HG02623 (cell line): ENCODE results near the gene VEGFC.
A peak's percentile ranks its signal among the peaks of the same experiment; 100 is the strongest.

Source experiments
- ATAC-seq: cut with Tn5 transposase; IDR thresholded peaks from one replicate; pipeline ENCODE4 v1.9.1; 2021; ENCODE audit warnings: moderate library complexity; ENCODE audit not compliant: unreplicated experiment

Gene VEGFC

DNA sequence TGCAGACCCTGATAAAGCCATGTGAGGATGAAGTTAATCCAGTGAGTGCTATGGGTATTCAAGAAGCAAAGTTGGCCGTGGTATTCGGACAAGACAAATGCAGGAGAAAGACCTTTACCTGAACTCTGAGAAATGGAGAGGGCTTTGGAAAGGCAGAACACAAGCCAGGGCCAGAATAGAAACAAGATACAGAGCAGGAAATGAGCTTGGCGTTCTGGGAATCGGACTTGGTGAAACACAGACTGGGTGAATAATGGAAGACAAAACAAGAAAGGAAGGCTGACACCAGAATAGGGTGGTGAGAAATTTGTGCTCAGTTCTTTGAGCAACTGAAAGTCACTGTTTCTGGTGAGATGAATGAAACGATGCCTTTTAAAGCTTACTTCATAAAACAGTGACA, 83.3 kb downstream of the VEGFC start:
- ATAC-seq = no peak

DNA sequence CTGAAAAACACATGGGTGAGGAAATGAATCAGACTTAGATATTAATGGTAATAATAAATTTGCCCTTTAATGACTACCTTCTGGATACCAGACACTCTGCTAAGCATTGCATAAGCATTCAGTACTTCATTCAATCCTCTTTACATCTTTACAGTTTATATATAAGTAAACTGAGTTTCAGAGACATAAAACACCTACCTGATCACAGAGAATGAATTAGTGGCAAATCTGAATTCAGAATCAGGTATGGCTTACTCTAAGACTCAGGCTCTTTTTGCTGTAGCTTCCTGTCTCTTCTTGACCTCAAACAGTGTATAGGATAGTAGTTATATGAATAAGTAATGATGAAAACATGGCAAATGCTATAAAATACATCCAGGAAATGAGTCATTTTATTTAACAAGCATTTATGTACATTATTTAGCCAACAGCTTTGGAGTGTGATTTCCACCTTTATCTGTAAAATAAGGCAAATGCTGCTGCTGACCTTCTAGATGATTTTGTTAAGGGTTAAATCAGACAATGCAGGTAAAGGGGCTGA, 83.9 kb downstream of the VEGFC start:
- ATAC-seq = no peak

DNA sequence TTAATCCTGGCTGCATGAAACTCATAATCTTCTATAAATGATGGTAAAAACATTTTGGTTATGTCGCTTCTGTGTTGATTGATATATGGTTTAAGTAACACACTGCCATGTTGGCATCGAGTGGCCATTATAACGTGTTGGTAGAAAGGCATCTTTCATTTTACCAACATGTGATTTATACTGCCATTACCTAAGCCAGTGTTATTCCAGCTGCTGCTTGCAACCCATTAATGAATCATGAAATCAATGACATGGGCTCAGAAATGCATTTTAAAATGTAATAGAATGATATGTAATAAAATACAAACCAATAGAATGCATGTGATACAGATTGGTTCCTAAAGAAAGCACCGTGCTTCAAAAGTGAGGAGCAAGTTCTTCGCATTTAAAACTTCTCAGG, 102.0 kb downstream of the VEGFC start:
- no peak for ATAC-seq

DNA sequence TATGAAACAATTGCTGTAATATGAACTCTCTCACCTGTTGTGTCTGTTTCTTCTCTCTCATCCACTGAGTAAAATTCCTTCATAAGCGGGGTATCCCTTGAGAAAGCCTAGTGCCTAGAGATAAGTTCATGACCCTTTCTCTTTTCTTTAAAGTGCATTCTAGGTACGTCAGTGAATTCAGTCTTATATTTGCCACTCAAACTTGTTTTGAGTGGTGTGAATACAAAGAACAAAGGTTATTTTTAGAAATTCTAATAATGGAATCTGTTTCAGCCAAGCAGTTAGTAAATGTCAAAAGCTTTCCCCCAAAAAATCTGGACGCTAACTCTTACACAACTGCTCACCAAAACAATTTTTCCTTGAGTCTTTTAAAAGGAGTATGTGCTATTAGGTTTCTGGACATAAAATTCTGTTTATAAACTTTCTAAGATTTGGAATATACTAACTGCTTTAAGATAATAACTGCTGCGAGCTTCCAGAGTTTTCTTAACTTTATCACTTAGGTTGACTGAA, 112.0 kb downstream of the VEGFC start:
- no peak for ATAC-seq

DNA sequence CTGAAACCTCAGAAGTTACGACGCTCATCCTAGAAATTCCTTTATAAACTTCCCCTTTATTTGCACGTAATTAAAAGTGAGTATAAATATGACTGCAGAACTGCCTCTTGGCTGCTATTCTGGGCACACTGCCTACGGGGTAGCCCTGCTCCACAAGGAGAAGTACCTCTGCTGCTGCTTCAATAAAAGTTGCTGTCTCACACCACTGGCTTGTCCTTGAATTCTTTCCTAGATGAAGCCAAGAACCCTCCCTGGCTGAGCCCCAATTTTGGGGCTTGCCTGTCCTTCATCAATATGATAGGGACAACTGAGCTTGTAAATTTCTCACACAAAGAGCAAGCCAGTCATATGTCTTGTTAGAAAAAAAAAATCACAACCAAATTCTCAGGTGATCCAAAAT, 115.8 kb downstream of the VEGFC start:
- no peak for ATAC-seq

DNA sequence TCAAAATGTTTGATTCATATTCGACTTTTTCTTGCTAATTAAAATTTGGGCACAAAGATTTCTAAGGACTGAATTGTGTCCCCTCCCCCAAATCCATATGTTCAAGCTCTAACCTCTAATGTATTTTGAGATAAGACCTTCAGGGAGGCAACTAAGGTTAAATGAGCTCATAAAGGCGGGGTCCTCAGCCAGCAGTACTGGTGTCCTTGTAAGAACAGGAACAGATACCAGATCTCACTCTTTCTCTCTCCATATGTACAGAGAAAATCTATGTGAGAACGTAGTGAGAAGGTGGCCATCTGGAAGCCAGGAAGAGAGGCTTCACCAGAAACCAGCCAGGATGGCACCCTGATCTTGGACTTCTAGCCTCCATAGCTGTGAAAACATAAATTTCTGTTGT, 116.9 kb downstream of the VEGFC start:
- no peak for ATAC-seq

DNA sequence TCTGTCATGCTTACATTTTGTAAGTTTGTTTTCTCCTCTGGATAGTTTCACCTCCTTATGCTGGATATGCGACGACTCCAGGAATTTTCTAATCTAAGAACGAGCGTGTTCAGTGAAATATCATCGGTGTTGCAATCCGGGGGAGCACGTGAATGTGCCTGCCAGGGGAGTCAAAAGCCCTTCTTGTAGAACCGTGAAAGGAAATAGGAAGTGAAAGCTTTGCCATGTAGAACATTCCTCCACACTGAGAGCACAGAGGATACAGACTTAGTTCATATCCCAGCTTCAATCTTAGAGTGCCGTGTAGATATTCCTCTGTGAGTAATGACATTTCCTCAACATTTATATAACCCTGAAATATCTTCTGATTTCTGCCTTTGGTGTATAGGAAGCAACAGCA, 121.2 kb downstream of the VEGFC start:
- ATAC-seq = no peak

DNA sequence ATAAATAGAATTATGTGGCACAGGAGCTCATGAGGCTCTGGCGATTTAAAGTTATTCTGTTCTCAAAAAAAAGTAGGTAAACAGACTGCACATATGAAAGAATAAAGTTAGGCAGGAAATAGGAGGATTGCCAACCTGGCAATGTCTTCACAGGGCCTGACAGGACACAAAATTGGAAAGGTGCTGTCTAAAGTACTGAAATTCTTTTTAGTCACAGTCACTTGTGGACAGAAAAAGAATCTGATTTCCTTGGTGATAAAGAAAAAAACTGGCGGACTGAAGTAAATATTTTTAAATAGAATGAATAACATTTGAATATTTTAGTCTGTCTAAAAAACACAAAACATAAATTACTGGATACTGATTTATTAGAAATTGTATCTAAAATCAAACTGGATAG, 124.4 kb downstream of the VEGFC start:
- no peak for ATAC-seq

DNA sequence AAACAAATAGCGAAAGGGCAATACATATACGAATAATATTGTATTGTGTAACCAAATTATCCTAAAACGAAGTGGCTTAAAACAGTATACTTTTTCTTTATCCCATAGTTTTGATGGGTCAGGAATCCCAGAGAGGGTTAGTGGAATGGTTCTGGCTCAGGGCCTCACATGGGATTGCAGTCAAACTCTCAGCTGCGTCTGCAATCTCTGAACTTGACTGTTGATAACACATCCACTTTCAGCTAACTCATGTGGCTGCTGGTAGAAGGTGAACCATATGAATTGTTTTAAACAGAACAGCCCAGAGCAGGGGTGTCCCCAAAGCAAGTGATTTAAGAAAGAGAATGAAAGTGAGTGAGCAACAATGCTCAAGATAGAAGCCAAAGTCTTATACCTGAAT, 127.8 kb downstream of the VEGFC start:
- no peak for ATAC-seq

DNA sequence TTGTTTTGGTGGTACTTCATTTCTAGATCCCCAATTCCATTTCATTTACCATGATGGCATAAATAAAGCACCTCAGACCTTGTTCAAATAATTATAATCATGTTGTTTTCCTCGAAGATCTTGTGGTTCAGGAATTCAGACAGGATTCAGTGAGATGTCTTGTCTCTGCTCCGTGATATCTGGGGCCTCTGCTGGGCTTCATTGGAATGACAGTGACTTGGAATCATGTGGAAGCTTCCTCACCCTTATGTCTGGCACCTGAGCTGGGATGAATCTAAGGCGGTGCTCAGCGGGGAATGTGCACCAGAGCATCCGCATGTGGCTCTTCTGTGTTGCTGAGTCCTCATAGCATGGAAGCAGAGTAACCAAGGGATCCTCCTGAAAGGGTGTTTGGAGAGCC, 132.2 kb downstream of the VEGFC start:
- no peak for ATAC-seq

DNA sequence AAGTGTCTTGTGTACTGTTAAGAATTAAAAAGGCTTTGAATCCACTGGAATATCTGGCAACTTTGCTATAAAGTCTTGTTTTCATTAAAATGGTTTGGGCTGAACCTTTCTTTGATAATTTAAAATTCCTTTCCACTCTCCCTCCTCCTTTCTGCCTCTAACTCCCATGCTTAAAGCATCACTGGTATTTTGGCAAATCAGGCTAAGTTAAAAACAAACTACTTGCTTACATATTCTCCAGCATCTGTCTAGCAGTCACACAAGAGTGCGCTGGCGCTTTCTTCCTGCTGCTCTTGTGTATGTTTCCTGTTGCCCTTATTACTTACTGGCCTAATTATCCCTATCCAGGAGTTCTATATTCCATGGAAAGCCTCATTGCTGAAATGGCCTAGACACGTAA, 136.6 kb downstream of the VEGFC start:
- no peak for ATAC-seq

DNA sequence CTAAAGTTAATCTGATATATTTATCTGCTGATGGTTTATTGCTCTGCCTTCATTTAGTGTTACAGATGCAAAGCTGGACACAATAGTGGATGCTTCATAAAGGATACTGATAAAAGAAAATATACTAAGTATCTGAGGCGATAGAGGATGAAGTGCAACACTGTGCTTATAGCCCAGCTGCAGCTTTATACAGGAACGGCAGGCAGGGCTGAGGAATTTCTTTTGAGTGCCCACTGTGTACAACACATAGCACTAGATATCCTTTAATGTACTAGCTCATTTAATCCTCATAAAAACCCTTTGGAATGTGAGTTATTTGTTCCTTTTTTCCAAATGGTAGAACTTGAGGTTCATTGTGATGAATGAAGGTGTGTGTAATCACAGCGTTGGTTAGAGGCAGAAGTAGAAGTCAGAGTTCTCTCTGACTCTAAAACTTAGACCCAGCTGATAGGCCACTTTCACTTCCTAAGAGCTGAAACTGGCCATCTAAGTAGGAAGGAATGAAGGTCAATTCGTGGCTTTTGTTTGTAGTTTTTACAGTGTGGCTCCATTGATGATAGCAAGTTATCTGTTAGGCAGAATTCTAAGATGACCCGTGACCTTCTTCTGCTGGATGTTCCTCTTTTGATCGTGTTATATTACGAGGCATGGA, 138.0 kb downstream of the VEGFC start:
- no peak for ATAC-seq

DNA sequence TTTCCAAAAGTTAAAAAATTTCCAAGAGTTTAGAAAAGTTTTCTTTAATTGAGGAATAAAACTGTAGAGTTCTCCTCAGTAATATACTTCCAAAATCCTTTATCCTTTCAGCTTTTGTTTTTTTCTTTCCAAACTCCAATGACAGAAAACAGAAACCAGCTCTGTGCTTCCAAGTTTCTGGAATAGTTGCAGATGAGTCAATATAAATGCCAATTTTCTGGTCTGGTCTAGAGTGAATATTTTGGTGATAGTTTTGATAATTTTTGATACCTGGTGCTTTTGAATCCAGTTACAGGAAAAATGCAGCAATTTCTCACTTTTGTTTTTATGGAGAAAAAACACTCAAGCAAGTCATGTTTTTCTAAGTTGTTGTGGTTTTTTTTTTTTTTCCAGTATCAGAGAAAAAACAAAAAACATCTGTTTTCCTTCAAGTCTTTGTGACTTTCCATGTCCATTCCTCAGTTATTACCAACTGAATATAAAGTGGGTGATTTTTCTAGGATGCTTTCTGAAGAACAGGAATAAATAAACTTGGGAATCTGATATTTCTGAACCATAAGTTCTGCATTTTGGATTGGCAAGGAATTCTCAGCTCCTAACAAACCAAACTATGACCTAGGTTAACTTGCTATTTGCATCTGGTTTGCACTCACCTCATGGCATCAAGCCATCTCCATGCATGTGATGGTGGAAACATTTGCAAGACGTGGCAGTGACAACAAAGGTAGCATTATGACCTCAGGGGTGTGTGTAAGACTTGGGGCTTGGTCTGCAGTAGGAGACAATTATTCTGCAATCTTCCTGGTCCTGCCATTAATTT, 139.1 kb downstream of the VEGFC start:
- no peak for ATAC-seq

DNA sequence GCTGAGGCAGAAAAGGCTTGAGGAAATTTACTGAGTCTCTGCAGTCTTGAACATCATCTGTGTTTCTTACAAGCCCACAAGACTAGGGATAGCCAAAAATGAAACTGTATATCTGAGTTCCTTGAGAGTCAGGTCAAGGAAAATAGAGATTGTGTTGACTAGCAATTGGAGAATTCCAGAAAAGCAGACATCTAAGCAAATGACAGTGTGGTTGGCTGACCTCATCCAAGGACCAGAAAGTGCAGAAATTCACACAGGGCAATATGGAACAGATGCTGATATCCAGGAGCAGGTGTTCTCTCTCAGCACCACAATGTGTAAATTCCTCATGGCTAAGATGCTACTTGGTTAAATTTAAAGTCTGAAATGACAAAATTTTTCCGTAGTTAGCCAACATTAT, 146.4 kb downstream of the VEGFC start:
- no peak for ATAC-seq

DNA sequence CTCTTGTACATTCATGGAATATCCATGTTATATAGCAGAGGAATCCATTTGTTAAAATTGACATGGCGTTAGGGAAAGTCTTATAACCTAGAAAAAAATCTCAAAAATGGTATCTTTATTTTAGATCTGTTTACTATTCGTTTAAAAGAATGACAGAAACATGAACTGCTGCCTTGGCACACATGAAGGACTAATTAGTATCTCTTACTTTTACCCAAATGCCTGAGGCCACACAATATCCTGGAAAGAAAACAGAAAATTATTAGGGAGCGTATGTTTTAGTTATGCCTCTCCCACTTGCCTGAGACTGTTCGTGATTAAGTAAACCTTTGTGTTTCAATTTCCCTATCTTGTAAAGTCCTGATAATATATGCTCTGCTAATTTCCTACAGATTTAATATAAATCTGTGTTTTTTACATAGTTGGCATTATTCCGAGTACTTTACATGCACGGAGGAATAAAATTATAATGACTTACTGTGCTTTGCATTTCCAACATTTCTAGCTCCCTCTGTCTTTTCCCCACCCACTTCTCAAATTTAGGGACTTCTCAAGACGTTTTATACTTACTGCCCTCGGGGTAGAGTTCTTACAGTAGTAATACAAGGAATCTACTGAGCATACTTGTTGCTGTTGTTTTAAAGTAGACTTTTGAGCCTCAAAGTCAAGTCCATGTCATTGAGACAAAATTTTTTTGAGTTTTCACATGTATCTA, 147.3 kb downstream of the VEGFC start:
- ATAC-seq = no peak

DNA sequence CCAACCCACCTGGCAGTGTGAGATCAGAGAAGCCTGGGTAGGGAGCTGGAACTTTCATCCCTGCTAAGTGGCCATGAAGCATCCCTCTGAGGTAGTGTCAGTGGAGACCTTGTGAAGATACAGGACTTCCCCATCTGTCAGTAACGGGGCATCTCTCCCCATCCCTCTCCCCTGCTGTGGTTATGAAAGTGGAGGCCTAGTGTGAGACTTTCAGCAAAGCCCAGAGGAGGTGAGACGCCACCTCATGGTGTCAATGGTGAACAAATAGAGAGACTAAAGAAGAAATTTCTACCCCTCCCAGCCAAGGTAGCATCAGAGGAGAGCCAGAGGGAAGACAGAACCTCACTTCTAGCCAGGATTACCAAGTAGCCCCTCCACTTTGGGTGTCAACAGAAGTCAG, 150.2 kb downstream of the VEGFC start:
- peak; percentile 77 for ATAC-seq

DNA sequence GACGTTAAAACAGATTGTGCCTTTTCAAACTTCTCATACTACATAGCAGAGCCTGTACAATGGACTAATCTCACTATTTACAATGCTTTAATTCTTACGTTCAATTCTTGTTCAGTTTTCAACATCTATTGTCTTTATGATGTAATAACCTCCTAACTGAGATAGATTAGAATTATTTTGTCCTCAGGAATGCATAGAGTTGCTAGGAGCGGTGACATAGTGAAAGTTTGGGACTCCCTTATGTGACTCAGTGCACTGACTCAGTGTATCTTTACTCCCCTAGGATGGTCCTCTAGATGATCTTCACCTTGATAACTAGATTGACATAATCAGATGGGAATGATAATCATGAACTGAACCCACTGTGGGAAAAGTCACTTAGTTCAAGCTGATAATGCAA, 151.5 kb downstream of the VEGFC start:
- no peak for ATAC-seq

DNA sequence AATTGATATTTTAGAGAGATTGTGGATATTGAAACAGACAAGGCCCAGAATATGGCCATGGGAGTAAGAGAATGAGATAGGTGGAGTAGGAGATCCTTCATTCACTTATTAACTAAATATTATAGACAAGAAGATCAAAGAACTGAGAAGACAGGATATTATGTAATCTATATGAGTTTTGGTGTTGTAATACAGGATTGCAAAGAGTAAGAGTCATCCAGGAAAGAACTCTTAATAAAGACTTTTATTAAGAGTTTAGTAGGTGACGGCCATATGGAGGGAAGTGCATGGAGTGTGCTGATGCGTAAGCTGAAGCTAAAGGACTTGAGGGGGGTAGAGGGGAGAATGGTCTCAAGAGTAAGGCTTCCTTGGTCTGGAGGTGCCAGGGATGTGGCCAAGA, 153.7 kb downstream of the VEGFC start:
- no peak for ATAC-seq

DNA sequence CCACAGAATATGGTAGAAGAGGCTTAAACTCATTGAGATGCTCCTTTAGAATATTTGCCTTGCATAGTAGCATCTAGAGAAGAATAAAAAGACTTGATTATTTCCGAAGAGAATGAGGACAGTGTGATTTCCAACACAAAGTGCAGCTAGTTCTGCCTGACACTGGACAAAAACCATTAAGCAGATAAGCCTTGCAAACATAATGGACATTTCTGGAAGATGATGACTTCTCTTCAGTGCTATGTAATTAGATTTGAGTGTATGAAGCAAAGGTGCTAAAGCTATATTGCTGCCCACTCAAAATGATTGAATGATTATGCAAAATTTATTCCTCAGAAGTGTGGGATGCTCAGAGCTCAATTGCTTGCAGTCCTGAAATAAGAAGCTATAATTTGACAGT, 156.4 kb downstream of the VEGFC start:
- ATAC-seq = no peak

DNA sequence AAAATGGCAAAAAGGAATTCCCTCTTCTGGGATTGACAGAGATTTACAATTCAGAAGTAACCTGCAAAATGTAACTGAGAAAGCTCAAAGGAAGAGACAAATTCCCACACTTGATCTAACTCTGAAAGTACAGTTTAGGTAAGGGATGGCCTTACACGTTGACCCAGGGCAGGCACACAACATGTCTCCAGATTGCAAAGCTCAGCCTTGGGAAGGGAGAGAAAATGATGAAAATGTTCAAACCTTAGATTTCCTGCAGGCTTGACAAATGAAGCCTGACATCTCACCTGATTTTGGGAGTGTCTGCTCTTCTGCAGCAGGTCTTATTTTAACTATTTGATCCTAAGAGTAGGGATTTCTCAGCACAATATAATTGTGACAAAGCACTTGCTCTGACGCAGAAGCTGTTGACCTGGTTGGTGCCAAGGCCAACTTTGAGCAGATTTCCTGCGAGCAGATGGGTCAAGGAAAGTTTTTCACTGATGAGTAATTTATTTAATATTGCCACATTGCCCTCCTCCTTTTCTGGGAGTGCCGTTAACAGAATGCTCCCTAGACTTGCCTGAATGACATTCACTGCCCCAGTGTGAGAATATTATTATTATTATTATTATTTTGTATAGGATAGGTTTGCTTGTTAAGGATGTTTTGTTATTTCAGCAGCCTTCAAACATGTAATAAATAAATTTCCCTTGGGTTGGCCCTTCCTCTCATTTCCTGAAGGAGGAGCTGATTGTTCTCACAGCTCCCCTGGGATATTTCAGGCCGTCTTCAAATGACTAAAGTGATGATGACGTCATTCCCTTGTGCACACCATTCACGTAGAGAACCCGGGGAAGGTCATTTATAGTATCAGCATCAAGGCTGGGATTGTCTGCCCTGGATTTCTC, 157.1 kb downstream of the VEGFC start:
- ATAC-seq = no peak
